Measurements from ENCODE around the gene YDJC.
"Not testable (repeated sequence)": the region's sequence is repeated elsewhere in the genome, so short reads cannot be mapped to it uniquely, and the experiment has no call there.

The YDJC gene

DNA sequence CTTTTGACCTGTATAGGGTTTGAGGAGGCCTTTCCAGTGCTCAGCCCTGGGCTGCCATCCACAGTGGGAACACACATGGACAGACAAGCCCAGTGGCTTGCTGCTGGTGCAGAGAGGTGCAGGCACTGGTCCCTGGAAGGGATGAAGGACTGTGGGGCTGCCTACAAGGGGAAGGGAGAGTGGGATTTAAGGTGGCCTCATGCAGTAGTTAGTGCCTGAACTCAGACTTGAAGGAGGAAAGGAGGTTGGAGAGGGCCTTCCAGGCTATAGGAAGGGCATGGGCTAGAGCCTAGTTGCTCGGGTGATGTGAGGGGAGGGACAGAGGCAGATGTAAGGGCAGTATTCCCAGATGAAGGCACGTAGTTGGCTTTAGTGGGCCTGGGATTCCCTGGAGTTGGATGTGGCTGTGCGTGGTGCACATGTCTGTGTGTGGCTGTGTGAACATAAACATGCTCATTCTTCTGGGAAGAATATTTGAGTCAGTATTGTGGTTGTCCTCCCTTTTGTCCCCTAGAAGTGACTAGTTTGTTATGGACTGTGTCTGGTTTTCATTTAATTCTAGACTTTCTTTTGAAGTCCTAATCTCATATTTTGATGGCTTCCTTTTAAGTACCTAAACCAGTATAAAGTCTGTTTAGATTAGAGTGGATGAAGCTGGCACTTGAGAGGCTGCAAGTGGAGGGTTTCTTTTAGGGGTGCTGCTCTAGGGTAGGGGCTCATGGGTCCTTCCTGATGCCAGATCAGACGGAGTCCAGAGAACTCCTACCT lies 18.4 kb downstream of the YDJC start:
- Histone ChIP-seq H3K4me1 (ENCODE audit: control insufficient read depth, insufficient read depth, low read length) (peaks cover 8% of the 10 kb centered on the region), H3K27me3 (ENCODE audit: control insufficient read depth, insufficient read depth, low read length) (no peaks in the 10 kb centered on the region), H3K9me3 (ENCODE audit: control insufficient read depth, low read length) (no peaks in the 10 kb centered on the region), H3K36me3 (ENCODE audit: control insufficient read depth, insufficient read depth, low read length) (peaks cover 4% of the 10 kb centered on the region), H3K4me3 (ENCODE audit: low read length) (no peak overlapping the region), H3K9ac (ENCODE audit: low read length) (no peak overlapping the region)

DNA sequence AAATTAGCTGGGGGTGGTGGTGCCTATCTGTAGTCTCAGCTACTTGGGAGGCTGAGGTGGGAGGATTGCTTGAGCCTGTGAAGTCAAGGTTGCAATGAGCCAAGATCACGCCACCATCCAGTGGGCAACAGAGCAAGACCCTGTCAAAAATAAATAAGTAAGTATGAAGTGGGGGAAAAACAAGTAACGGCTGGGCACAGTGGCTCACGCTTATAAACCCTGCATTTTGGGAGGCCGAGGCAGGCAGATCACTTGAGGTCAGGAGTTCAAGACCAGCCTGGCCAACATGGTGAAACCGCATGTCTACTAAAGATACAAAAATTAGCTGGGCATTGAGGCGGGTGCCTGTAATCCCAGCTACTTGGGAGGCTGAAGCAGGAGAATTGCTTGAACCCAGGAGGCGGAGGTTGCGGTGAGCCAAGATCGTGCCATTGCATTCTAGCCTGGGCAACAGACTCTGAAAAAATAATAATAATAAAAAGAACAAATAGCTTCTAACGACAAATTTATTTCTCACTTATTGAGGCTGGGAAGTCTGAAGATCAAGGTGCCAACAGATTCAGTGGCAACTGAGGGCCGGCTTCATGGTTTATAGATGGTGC lies 20.2 kb downstream of the YDJC start:
- not testable (repeated sequence) for H3K36me3 ChIP-seq (ENCODE audit: control insufficient read depth, insufficient read depth, low read length); H3K27me3 ChIP-seq (ENCODE audit: control insufficient read depth, insufficient read depth, low read length); H3K4me3 ChIP-seq (ENCODE audit: low read length); H3K9ac ChIP-seq (ENCODE audit: low read length); H3K4me1 ChIP-seq (ENCODE audit: control insufficient read depth, insufficient read depth, low read length); H3K9me3 ChIP-seq (ENCODE audit: control insufficient read depth, low read length)

DNA sequence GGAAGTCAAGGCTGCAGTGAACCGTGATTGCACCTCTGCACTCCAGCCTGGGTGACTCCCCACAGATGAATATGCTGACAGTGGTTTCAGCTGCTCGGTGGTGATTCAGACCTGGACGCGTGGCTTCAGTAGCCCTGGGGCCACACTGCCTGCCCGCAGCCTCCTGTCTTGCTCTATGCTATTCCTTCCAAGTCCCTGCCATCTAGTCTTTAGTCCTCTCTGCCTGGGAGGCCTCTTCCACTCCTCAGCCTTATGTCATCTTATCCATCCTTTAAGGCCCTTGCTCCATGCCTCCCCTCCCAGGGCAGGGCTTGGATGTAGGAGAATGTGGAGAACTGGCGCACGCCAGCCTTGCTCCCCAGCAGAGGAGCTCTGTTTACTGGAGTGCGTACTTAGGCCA lies 23.0 kb downstream of the YDJC start:
- no peak overlapping the region for H3K4me3 ChIP-seq (ENCODE audit: low read length)
- no peaks in the 10 kb centered on the region for H3K27me3 ChIP-seq (ENCODE audit: control insufficient read depth, insufficient read depth, low read length)
- H3K9me3 ChIP-seq (ENCODE audit: control insufficient read depth, low read length), result no peaks in the 10 kb centered on the region
- H3K9ac ChIP-seq (ENCODE audit: low read length), result no peak overlapping the region
- H3K36me3 ChIP-seq (ENCODE audit: control insufficient read depth, insufficient read depth, low read length), result peaks cover 3% of the 10 kb centered on the region
- H3K4me1 ChIP-seq (ENCODE audit: control insufficient read depth, insufficient read depth, low read length), result no peaks in the 10 kb centered on the region

DNA sequence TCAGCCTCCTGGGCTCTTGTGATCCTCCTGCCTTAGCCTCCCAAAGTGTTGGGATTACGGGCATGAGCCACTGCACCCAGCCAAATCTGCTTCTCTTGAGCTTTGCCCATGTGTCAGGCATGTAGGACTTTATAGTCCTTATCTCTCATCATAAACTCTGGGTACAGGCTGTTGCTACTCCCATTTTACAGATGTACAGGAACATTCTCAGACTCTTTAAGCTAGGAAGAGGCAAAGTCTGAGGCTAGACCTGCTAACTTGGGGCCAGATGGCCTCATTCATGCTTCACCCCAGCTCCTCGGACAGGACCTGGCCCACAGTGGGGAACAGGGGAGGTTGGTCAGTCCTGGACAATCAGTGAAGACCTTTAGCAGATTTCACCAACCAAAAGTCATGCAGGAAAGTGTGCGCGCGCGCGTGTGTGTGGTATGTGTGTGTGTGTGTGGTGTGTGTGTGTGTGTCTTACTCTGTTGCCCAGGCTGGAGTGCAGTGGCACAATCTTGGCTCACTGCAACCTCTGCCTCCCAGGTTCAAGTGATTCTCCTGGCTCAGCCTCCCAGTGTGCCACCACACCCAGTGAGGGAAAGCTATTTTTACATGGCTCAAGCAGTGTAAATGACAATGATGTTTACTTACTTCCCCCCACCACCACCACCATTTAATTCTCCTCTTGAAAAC lies 23.8 kb downstream of the YDJC start:
- no peaks in the 10 kb centered on the region for H3K4me1 ChIP-seq (ENCODE audit: control insufficient read depth, insufficient read depth, low read length)
- H3K9me3 ChIP-seq (ENCODE audit: control insufficient read depth, low read length), result no peaks in the 10 kb centered on the region
- no peak overlapping the region for H3K4me3 ChIP-seq (ENCODE audit: low read length)
- no peak overlapping the region for H3K9ac ChIP-seq (ENCODE audit: low read length)
- peaks cover 3% of the 10 kb centered on the region for H3K36me3 ChIP-seq (ENCODE audit: control insufficient read depth, insufficient read depth, low read length)
- no peaks in the 10 kb centered on the region for H3K27me3 ChIP-seq (ENCODE audit: control insufficient read depth, insufficient read depth, low read length)

DNA sequence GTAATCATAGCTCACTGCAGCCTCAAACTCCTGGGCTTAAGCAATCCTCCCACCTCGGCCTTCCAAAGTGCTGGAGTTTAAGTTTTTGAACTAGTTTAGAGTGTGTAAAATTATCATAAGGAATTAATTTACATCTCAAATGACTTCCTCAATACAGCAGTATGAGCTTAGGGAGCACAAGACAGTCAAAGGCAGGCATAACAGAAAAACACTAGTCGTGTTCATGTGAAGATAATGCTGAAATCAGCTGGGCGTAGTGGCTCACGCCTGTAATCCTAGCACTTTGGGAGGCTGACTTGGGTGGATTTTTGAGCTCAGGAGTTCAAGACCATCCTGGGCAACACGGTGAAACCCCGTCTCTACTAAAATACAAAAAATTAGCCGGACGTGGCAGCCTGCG lies 25.8 kb downstream of the YDJC start:
- Histone ChIP-seq H3K4me1 (ENCODE audit: control insufficient read depth, insufficient read depth, low read length) (no peaks in the 10 kb centered on the region), H3K36me3 (ENCODE audit: control insufficient read depth, insufficient read depth, low read length) (peaks cover 3% of the 10 kb centered on the region), H3K9ac (ENCODE audit: low read length) (no peak overlapping the region), H3K4me3 (ENCODE audit: low read length) (no peak overlapping the region), H3K27me3 (ENCODE audit: control insufficient read depth, insufficient read depth, low read length) (no peaks in the 10 kb centered on the region), H3K9me3 (ENCODE audit: control insufficient read depth, low read length) (no peaks in the 10 kb centered on the region)

DNA sequence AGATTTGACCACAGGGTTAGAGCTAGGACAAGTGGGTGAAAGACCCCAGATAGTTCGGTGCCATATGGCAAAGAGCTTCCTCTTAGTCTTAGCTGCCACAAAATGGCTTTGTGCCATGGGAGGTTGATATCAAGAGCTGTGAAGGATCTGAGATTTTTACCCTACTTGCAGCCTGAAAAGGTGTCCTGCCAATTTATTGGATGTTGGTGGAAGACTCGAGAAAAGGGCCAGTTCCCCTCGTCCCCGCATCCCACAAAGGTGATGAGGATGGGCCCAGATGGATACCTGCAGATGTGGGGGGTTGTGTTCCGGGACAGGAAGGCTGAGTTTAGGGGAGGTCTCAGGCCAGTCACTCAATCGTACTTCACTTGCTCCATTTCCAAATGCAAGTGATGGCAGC lies 27.2 kb downstream of the YDJC start:
- Histone ChIP-seq H3K4me1 (ENCODE audit: control insufficient read depth, insufficient read depth, low read length) (no peaks in the 10 kb centered on the region), H3K9ac (ENCODE audit: low read length) (no peak overlapping the region), H3K36me3 (ENCODE audit: control insufficient read depth, insufficient read depth, low read length) (peaks cover 3% of the 10 kb centered on the region), H3K27me3 (ENCODE audit: control insufficient read depth, insufficient read depth, low read length) (no peaks in the 10 kb centered on the region), H3K4me3 (ENCODE audit: low read length) (no peak overlapping the region), H3K9me3 (ENCODE audit: control insufficient read depth, low read length) (no peaks in the 10 kb centered on the region)

DNA sequence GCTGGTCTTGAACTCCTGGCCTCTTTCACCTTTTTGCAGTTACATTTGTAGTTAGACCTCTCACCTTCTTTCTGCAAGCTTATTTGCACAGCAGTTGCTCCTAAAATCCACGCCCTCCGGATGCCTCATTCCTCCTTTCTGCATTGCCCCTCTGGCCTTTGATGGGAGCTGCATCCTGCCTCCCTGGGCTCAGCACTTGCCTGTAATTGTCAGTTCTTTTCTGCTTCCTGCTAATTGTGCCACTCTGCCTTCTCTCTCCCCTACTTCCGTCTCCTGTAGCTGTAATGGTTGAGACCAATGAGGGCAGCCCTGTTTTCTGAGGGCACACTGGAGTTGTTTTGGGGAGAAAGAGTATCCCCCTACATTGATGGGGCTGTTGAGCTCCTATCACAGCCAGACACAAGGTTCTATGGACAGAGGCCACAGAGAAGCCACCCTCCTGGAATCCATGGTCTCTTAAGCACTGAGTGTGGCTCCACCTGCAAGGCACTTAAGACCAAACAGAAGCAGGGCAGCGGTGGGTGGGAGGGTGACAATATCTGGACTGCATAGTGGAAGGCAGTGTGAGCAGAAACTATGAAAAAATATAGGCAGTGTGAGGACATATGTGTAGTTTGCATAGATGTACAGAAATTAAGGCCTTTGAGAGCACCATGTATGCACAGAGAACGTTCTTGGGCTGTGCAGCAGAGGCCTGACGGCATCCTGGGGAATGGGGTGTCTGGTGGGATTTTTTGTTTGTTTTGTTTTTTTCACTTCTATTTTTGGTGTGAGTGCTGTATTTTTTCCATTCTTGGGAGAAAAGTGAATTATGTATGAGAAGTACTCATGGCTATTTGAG lies 30.5 kb downstream of the YDJC start:
- H3K4me1 ChIP-seq (ENCODE audit: control insufficient read depth, insufficient read depth, low read length), result no peaks in the 10 kb centered on the region
- H3K9ac ChIP-seq (ENCODE audit: low read length), result no peak overlapping the region
- H3K27me3 ChIP-seq (ENCODE audit: control insufficient read depth, insufficient read depth, low read length), result no peaks in the 10 kb centered on the region
- peaks cover under 1% of the 10 kb centered on the region for H3K36me3 ChIP-seq (ENCODE audit: control insufficient read depth, insufficient read depth, low read length)
- H3K9me3 ChIP-seq (ENCODE audit: control insufficient read depth, low read length), result no peaks in the 10 kb centered on the region
- no peak overlapping the region for H3K4me3 ChIP-seq (ENCODE audit: low read length)

DNA sequence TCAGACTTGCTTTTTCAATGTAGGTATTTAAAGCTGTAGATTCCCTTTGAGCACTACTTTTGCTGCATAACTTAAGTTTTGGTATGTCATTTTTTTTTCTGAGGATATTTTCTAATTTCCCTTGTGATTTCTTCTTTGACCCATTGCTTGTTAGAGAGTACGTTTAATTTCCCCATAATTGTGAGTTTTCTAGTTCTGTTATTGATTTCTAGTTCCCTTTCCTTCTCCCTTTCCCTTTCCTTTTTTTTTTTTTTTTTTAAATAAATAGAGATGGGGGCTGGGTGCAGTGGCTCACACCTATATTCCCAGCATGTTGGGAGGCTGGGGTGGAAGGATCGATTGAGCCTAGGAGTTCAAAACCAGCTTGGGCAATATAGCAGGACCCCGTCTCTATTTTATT lies 31.5 kb downstream of the YDJC start:
- Histone ChIP-seq H3K27me3 (ENCODE audit: control insufficient read depth, insufficient read depth, low read length) (no peaks in the 10 kb centered on the region), H3K9me3 (ENCODE audit: control insufficient read depth, low read length) (no peaks in the 10 kb centered on the region), H3K4me3 (ENCODE audit: low read length) (no peak overlapping the region), H3K9ac (ENCODE audit: low read length) (no peak overlapping the region), H3K36me3 (ENCODE audit: control insufficient read depth, insufficient read depth, low read length) (peaks cover 10% of the 10 kb centered on the region), H3K4me1 (ENCODE audit: control insufficient read depth, insufficient read depth, low read length) (no peaks in the 10 kb centered on the region)

DNA sequence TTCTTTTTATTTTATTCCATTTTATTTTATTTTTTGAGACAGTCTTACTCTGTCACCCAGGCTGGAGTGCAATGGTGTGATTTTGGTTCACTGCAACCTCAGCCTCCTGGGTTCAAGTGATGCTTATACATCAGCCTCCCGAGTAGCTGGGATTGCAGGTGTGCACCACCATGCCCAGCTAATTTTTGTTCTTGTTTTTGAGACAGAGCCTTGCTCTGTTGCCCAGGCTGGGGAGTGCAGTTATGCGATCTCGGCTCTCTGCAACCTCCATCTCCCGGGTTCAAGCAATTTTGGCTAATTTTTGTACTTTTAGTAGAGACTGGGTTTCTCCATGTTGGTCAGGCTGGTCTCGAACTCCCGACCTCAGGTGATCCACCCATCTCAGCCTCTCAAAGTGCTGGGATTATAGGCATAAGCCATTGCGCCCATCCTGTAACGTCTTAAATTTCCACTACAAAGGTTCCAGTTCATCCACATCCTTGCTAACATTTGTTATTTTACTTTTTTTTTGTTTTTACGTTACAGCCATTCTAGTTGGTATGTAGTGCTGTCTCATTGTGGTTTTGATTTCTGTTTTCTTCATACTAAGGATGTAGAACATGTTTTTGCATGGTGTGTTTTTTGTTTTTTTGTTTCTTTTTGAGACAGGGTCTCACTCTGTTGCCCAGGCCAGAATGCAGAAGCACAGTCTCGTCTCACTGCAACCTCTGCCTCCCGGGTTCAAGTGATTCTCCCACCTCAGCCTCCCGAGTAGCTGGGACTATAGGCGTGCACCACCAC lies 33.3 kb downstream of the YDJC start:
- H3K27me3 ChIP-seq (ENCODE audit: control insufficient read depth, insufficient read depth, low read length); H3K4me1 ChIP-seq (ENCODE audit: control insufficient read depth, insufficient read depth, low read length); H3K4me3 ChIP-seq (ENCODE audit: low read length); H3K9ac ChIP-seq (ENCODE audit: low read length); H3K9me3 ChIP-seq (ENCODE audit: control insufficient read depth, low read length): not testable (repeated sequence)
- H3K36me3 ChIP-seq (ENCODE audit: control insufficient read depth, insufficient read depth, low read length), result peaks cover 14% of the 10 kb centered on the region

DNA sequence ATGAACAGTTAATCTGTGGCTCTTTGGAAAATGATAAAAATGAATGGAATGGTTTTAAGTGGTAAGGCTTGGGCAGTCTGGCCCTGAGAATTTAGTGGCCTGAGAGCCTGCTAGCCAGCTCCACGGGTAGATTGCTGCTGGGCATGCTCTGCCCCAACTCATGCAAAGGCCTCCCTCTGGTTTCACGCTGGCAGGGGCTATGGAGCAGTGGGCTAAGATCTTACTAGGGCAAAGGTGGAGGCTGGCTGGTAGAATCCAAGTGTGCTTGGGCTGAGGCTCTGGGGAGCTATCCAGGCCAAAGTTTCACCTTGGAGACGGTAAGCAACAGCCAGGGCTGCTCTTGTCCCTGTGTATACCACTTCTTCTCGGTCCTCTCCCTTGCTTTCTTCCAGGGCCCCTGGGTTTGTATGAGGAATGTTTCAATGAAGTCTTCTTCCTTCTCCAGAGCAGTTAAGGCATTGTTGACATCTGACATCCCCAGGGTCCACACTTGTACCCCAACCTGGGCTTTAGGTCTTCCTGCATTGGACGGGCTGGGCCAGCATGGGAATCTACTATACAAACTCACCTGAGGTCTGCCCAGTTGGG lies 34.9 kb downstream of the YDJC start:
- Histone ChIP-seq H3K36me3 (ENCODE audit: control insufficient read depth, insufficient read depth, low read length) (peaks cover 14% of the 10 kb centered on the region), H3K4me1 (ENCODE audit: control insufficient read depth, insufficient read depth, low read length) (peaks cover 6% of the 10 kb centered on the region), H3K4me3 (ENCODE audit: low read length) (no peak overlapping the region), H3K9ac (ENCODE audit: low read length) (no peak overlapping the region), H3K9me3 (ENCODE audit: control insufficient read depth, low read length) (no peaks in the 10 kb centered on the region), H3K27me3 (ENCODE audit: control insufficient read depth, insufficient read depth, low read length) (no peaks in the 10 kb centered on the region)

All from mucosa of stomach (tissue), 1 donor.